SU-DHL-6 (cell line): ENCODE measurements around the gene ADARB2.

Source experiments
- H2AFZ ChIP-seq: fragments of 200-600 bp; sonication (generic); 2 replicates; pipeline ENCODE4 v1.6.1; 2014; ENCODE audit warnings: low read depth, mild to moderate bottlenecking, moderate library complexity, mixed read lengths, antibody characterized with exemption, low read length; ENCODE audit not compliant: severe bottlenecking
- H3F3A ChIP-seq: fragments of 200-600 bp; shearing (Covaris generic); 2 replicates; pipeline ENCODE4 v1.6.0; 2016; ENCODE audit warnings: antibody characterized with exemption, mild to moderate bottlenecking; ENCODE audit not compliant: insufficient read depth
- H3K27ac ChIP-seq: fragments of 200-600 bp; sonication (generic); 2 replicates; pipeline ENCODE4 v1.5.1; 2016; ENCODE audit warnings: low read depth, mild to moderate bottlenecking, low read length, moderate library complexity, mixed read lengths
- H3K27me3 ChIP-seq: fragments of 200-600 bp; sonication (generic), shearing (Covaris generic); 2 replicates; pipeline ENCODE4 v1.6.0; 2014; ENCODE audit warnings: mild to moderate bottlenecking, low read length
- H3K36me3 ChIP-seq: fragments of 200-600 bp; sonication (generic); 2 replicates; pipeline ENCODE4 v1.6.1; 2014; ENCODE audit warnings: mild to moderate bottlenecking, low read length, mixed read lengths
- H3K4me2 ChIP-seq: fragments of 300-600, 200-600 bp; shearing (Covaris generic), sonication (generic); 2 replicates; pipeline ENCODE4 v1.6.0; 2014; ENCODE audit warnings: low read length, low read depth, mild to moderate bottlenecking; ENCODE audit not compliant: poor library complexity, severe bottlenecking
- H3K4me3 ChIP-seq: fragments of 200-600 bp; sonication (generic); 2 replicates; pipeline ENCODE4 v1.5.1; 2014; ENCODE audit warnings: antibody characterized with exemption, low read length, mild to moderate bottlenecking, mixed read lengths; ENCODE audit not compliant: insufficient read depth, poor library complexity, severe bottlenecking
- H3K79me2 ChIP-seq: fragments of 200-600 bp; sonication (generic); 2 replicates; pipeline ENCODE4 v1.6.1; 2014; ENCODE audit warnings: mild to moderate bottlenecking, low read length, moderate library complexity; ENCODE audit not compliant: insufficient read depth
- H3K9ac ChIP-seq: fragments of 200-600 bp; sonication (generic); 2 replicates; pipeline ENCODE4 v1.7.0; 2014; ENCODE audit warnings: mild to moderate bottlenecking, low read length
- H3K9me2 ChIP-seq: fragments of 200-600 bp; sonication (generic); replicated peaks from 2 replicates; pipeline ENCODE4 v1.6.1; 2014; ENCODE audit warnings: low read length; ENCODE audit not compliant: insufficient read depth
- H3K9me3 ChIP-seq: fragments of 200-600 bp; sonication (generic); 2 replicates; pipeline ENCODE4 v1.6.1; 2014; ENCODE audit warnings: low read length, mixed read lengths; ENCODE audit not compliant: insufficient read depth
- H4K20me1 ChIP-seq: fragments of 200-600 bp; sonication (generic); 2 replicates; pipeline ENCODE4 v1.6.1; 2014; ENCODE audit warnings: low read depth, mild to moderate bottlenecking, antibody characterized with exemption, low read length, moderate library complexity, mixed read lengths
- CTCF ChIP-seq: fragments of 200-600 bp; sonication (generic); IDR thresholded peaks from one replicate; pipeline ENCODE4 v1.5.1; 2017; ENCODE audit warnings: antibody characterized with exemption, mild to moderate bottlenecking, low read length, moderate library complexity; ENCODE audit not compliant: insufficient read depth, poor library complexity, severe bottlenecking
- EZH2phosphoT487 ChIP-seq: fragments of 200-600 bp; sonication (generic), shearing (Covaris generic); conservative IDR thresholded peaks from 2 replicates; pipeline ENCODE4 v1.6.1; 2018; ENCODE audit warnings: mild to moderate bottlenecking, antibody characterized with exemption, low read length, moderate library complexity, mixed read lengths

The ADARB2 gene

GRCh38 chr10:1561731-1562337 lies 175.5 kb downstream of the ADARB2 start:
- Histone ChIP-seq H4K20me1 (no peaks in the 10 kb centered on the region), H3K4me2 (no peak overlapping the region), H3K9ac (no peak overlapping the region), H3K27ac (no peak overlapping the region), H3K36me3 (no peaks in the 10 kb centered on the region), H3K9me3 (no peaks in the 10 kb centered on the region), H3K79me2 (no peaks in the 10 kb centered on the region), H3F3A (no peaks in the 10 kb centered on the region), H3K9me2 (no peaks in the 10 kb centered on the region), H2AFZ (no peak overlapping the region), H3K4me3 (no peak overlapping the region), H3K27me3 (no peaks in the 10 kb centered on the region)
- TF ChIP-seq CTCF (no peak), EZH2phosphoT487 (no peak)

GRCh38 chr10:1560535-1561192 lies 176.7 kb downstream of the ADARB2 start:
- H3K9ac ChIP-seq = no peak overlapping the region
- H3K9me2 ChIP-seq = no peaks in the 10 kb centered on the region
- no peaks in the 10 kb centered on the region for H4K20me1 ChIP-seq
- no peak overlapping the region for H3K4me2 ChIP-seq
- H3K9me3 ChIP-seq = no peaks in the 10 kb centered on the region
- H3K79me2 ChIP-seq = no peaks in the 10 kb centered on the region
- no peak for TF ChIP-seq CTCF
- TF ChIP-seq EZH2phosphoT487 = no peak
- no peak overlapping the region for H3K4me3 ChIP-seq
- H2AFZ ChIP-seq = no peak overlapping the region
- no peaks in the 10 kb centered on the region for H3K27me3 ChIP-seq
- H3F3A ChIP-seq = no peaks in the 10 kb centered on the region
- H3K27ac ChIP-seq = no peak overlapping the region
- H3K36me3 ChIP-seq = no peaks in the 10 kb centered on the region

GRCh38 chr10:1559761-1560160 lies 177.6 kb downstream of the ADARB2 start:
- H3K4me2 ChIP-seq = no peak overlapping the region
- H3K9me2 ChIP-seq = no peaks in the 10 kb centered on the region
- H4K20me1 ChIP-seq = no peaks in the 10 kb centered on the region
- H3K27me3 ChIP-seq = no peaks in the 10 kb centered on the region
- no peak overlapping the region for H3K9ac ChIP-seq
- TF ChIP-seq CTCF (no peak), EZH2phosphoT487 (no peak)
- no peaks in the 10 kb centered on the region for H3K79me2 ChIP-seq
- H2AFZ ChIP-seq = no peak overlapping the region
- H3F3A ChIP-seq = no peaks in the 10 kb centered on the region
- H3K27ac ChIP-seq = no peak overlapping the region
- H3K9me3 ChIP-seq = no peaks in the 10 kb centered on the region
- H3K4me3 ChIP-seq = no peak overlapping the region
- H3K36me3 ChIP-seq = no peaks in the 10 kb centered on the region
